Chondrocyte (in vitro differentiated cells): ENCODE results near the gene TRIM62. TPM values are rescaled to one million over a fixed set of nuclear protein-coding genes. Genes with fewer than 3 reads are reported as not detected.

Experiments used
- DNase-seq: peaks from one replicate; pipeline ENCODE4 v3.0.0; 2021; ENCODE audit warnings: mixed read lengths, low spot score
- H3K27ac Mint-ChIP-seq: one replicate; pipeline ENCODE4 v1.8.0; 2021; ENCODE audit warnings: mild to moderate bottlenecking, moderate library complexity, mixed read lengths; ENCODE audit not compliant: unreplicated experiment
- H3K27me3 Mint-ChIP-seq: 2 replicates; pipeline ENCODE4 v1.8.0; 2021; ENCODE audit warnings: low read depth, mixed read lengths
- H3K36me3 Mint-ChIP-seq: 2 replicates; pipeline ENCODE4 v1.8.0; 2021; ENCODE audit warnings: low read depth, mixed read lengths
- H3K4me1 Mint-ChIP-seq: 2 replicates; pipeline ENCODE4 v1.8.0; 2021; ENCODE audit warnings: low read depth, mild to moderate bottlenecking, mixed read lengths
- H3K4me3 Mint-ChIP-seq: one replicate; pipeline ENCODE4 v1.8.0; 2021; ENCODE audit warnings: mild to moderate bottlenecking, moderate library complexity, mixed read lengths; ENCODE audit not compliant: unreplicated experiment
- H3K9me3 Mint-ChIP-seq: 2 replicates; pipeline ENCODE4 v1.8.0; 2021; ENCODE audit warnings: low read depth, mixed read lengths
- CTCF ChIP-seq: fragments of 200-600 bp; sonication (generic); IDR thresholded peaks from 2 replicates; pipeline ENCODE4 v1.5.0; 2021; ENCODE audit warnings: antibody characterized with exemption, mild to moderate bottlenecking, moderate library complexity
- long read RNA-seq: library from polyadenylated mRNA; stranded (forward); transcript quantifications from one replicate; pipeline ENCODE4 v2.0.0, GENCODE V29; 2021
- total RNA-seq: library from RNA; stranded (reverse); gene quantifications from 3 replicates; pipeline ENCODE4 v1.2.1, GENCODE V29; 2021

Gene TRIM62
- 17.3 to 35.1 TPM (median 17.7 TPM) in 3 replicates for total RNA-seq
- long read RNA-seq, transcript TRIM62-201 (5 exons, 3,437 nt) = major isoform, 26 of 35 reads
- long read RNA-seq, partial matches to known transcripts = 1 of 35 reads
- long read RNA-seq, other reads (novel, unspliced or antisense) = 8 of 35 reads

GRCh38 chr1:33181921-33182341 is at the start of gene TRIM62:
TRIM62 (minus strand) TSS chr1:33182043; CDS start chr1:33181432, 611 bp downstream.
- Mint-ChIP-seq H3K4me1 (peaks cover 39% of the 10 kb centered on the region), H3K9me3 (no peaks in the 10 kb centered on the region), H3K36me3 (peaks cover 2% of the 10 kb centered on the region), H3K4me3 (peak within 1 kb of the TSS; percentile 88), H3K27ac (peak within 1 kb of the TSS; percentile 91), H3K27me3 (no peaks in the 10 kb centered on the region)
- DNase-seq = no peak
- no peak for TF ChIP-seq CTCF

DNA sequence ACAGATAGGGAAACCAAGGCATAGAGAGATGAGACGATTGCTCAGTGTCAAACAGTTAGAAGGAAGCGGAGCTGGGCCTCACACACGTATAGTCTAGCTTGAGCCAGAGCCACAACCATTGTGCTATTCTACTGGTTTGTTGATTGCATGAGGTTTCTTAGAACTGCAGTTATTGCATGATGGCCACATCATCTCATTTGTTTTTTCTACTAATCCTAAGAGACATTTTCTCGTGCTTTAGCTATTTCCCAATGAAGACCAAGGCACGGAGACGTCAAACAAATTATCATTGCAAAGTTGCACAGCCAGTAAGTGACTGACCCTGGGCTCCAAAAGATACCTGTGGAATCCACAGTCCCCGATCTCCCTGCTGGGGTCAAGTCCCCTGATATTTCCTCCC is 49.3 kb upstream of the TRIM62 start:
- DNase-seq = no peak
- no peaks in the 10 kb centered on the region for H3K9me3 Mint-ChIP-seq
- no peak overlapping the region for H3K4me3 Mint-ChIP-seq
- peaks cover 10% of the 10 kb centered on the region for H3K4me1 Mint-ChIP-seq
- H3K27me3 Mint-ChIP-seq = peaks cover 2% of the 10 kb centered on the region
- no peak overlapping the region for H3K27ac Mint-ChIP-seq
- no peak for TF ChIP-seq CTCF
- H3K36me3 Mint-ChIP-seq = no peaks in the 10 kb centered on the region

- Mint-ChIP-seq H3K36me3 (peaks cover 3% of the 10 kb centered on the region), H3K27ac (peak overlapping the region; percentile 60), H3K4me1 (peaks cover 7% of the 10 kb centered on the region), H3K27me3 (peaks cover 2% of the 10 kb centered on the region), H3K4me3 (no peak overlapping the region), H3K9me3 (peaks cover 11% of the 10 kb centered on the region)
- DNase-seq = no peak
- TF ChIP-seq CTCF = no peak
Measured at GRCh38 chr1:33228935-33229487, 47.2 kb upstream of the TRIM62 start.

GRCh38 chr1:33225586-33225985 is 43.7 kb upstream of the TRIM62 start:
- TF ChIP-seq CTCF = no peak
- Mint-ChIP-seq H3K27ac (no peak overlapping the region), H3K36me3 (peaks cover 3% of the 10 kb centered on the region), H3K27me3 (peaks cover 2% of the 10 kb centered on the region), H3K9me3 (peaks cover 16% of the 10 kb centered on the region), H3K4me1 (peaks cover 18% of the 10 kb centered on the region), H3K4me3 (no peak overlapping the region)
- DNase-seq = no peak

- TF ChIP-seq CTCF = no peak
Measured at GRCh38 chr1:33224166-33224707, 42.4 kb upstream of the TRIM62 start.

More at GRCh38 chr1:33224166-33224707, 42.4 kb upstream of the TRIM62 start:
- H3K4me3 Mint-ChIP-seq = no peak overlapping the region
- H3K36me3 Mint-ChIP-seq = peaks cover 3% of the 10 kb centered on the region
- H3K27me3 Mint-ChIP-seq = peaks cover 2% of the 10 kb centered on the region
- peaks cover 16% of the 10 kb centered on the region for H3K9me3 Mint-ChIP-seq
- H3K4me1 Mint-ChIP-seq = peaks cover 29% of the 10 kb centered on the region
- no peak for DNase-seq
- no peak overlapping the region for H3K27ac Mint-ChIP-seq
